Tibial artery (tissue), 4 donors: ENCODE data around the gene PEX14.

ENCODE experiments used
- DNase-seq, 2 donors: peaks; one replicate each; pipeline ENCODE4 v3.0.0-alpha.2; 2019
- H3K27ac ChIP-seq, 2 donors: fragments of 200-600 bp; sonication (generic) in 1 of 2; 1 replicate in 1 of 2; 2 replicates in 1 of 2; pipeline ENCODE4 v1.5.1; 2018 to 2019; ENCODE audit warnings: mild to moderate bottlenecking in 1 of 2
- H3K27me3 ChIP-seq, 2 donors: fragments of 200-600 bp; sonication (generic) in 1 of 2; one replicate each; pipeline versions ENCODE4 v1.5.1 to v1.6.0; 2016 to 2019
- H3K36me3 ChIP-seq, 3 donors: fragments of 200-600 bp; sonication (generic) in 2 of 3; one replicate each; pipeline ENCODE4 v1.5.1; 2016 to 2019; ENCODE audit warnings: mild to moderate bottlenecking in 2 of 3
- H3K4me1 ChIP-seq, 4 donors: fragments of 200-600 bp; sonication (generic) in 2 of 4; 1 replicate in 3 of 4; 2 replicates in 1 of 4; pipeline ENCODE4 v1.5.1; 2016 to 2019
- H3K4me3 ChIP-seq, 2 donors: fragments of 200-600 bp; sonication (generic) in 1 of 2; 1 replicate in 1 of 2; 2 replicates in 1 of 2; pipeline ENCODE4 v1.5.1; 2018 to 2019; ENCODE audit warnings: mild to moderate bottlenecking in 2 of 2
- H3K9me3 ChIP-seq, 3 donors: fragments of 200-600 bp; sonication (generic) in 1 of 3; one replicate each; pipeline ENCODE4 v1.5.1; 2016 to 2019
- CTCF ChIP-seq, 2 experiments: fragments of 200-600 bp in 1 of 2; fragments of 450-650 bp in 1 of 2; IDR thresholded peaks; one replicate each; pipeline ENCODE4 v1.5.1; 2017 to 2019; ENCODE audit warnings: antibody characterized with exemption in 2 of 2, mild to moderate bottlenecking in 1 of 2, moderate library complexity in 1 of 2
- intact Hi-C: fragments of 100-400 bp; cut with DNase I; formaldehyde crosslinking; loops from one replicate; pipeline ENCODE4 v1.15.0; 2023; ENCODE audit warnings: low total_unique reads

The PEX14 gene

GRCh38 chr1:10643607-10644306 lies 169.0 kb downstream of the PEX14 start:
- H3K27me3 ChIP-seq: no peaks in the 10 kb centered on the region
- no peaks in the 10 kb centered on the region for H3K9me3 ChIP-seq
- intact Hi-C loops: no loop called here
- H3K4me3 ChIP-seq: no peak overlapping the region
- no peak for DNase-seq
- peaks cover 0 to 21% (median 14%) of the 10 kb centered on the region in 4 donors for H3K4me1 ChIP-seq
- H3K36me3 ChIP-seq: peaks cover 23 to 89% (median 26%) of the 10 kb centered on the region in 3 donors
- H3K27ac ChIP-seq: no peak overlapping the region
- no peak for TF ChIP-seq CTCF (IDR thresholded peaks at IDR 0.05)

GRCh38 chr1:10644307-10645128 lies 169.8 kb downstream of the PEX14 start:
- intact Hi-C loops: no loop called here
- Histone ChIP-seq H3K36me3 (peaks cover 23 to 93% (median 24%) of the 10 kb centered on the region in 3 donors), H3K27me3 (no peaks in the 10 kb centered on the region), H3K27ac (no peak overlapping the region), H3K4me3 (no peak overlapping the region), H3K9me3 (no peaks in the 10 kb centered on the region), H3K4me1 (peaks cover 0 to 21% (median 14%) of the 10 kb centered on the region in 4 donors)
- TF ChIP-seq CTCF (IDR thresholded peaks at IDR 0.05): no peak
- DNase-seq: no peak

GRCh38 chr1:10646347-10646861 lies 171.7 kb downstream of the PEX14 start:
- intact Hi-C loops: no loop called here
- H3K4me1 ChIP-seq: peaks cover 0 to 6% (median 3%) of the 10 kb centered on the region in 4 donors
- no peaks in the 10 kb centered on the region for H3K9me3 ChIP-seq
- no peak overlapping the region for H3K4me3 ChIP-seq
- peaks cover 19 to 99% (median 28%) of the 10 kb centered on the region in 3 donors for H3K36me3 ChIP-seq
- no peak overlapping the region for H3K27ac ChIP-seq
- TF ChIP-seq CTCF (IDR thresholded peaks at IDR 0.05): no peak
- H3K27me3 ChIP-seq: no peaks in the 10 kb centered on the region
- no peak for DNase-seq

GRCh38 chr1:10647414-10648170 lies 172.8 kb downstream of the PEX14 start:
- H3K4me1 ChIP-seq: no peaks in the 10 kb centered on the region
- TF ChIP-seq CTCF (IDR thresholded peaks at IDR 0.05): no peak
- H3K27me3 ChIP-seq: no peaks in the 10 kb centered on the region
- intact Hi-C loops: no loop called here
- no peak overlapping the region for H3K4me3 ChIP-seq
- no peaks in the 10 kb centered on the region for H3K9me3 ChIP-seq
- no peak for DNase-seq
- H3K27ac ChIP-seq: no peak overlapping the region
- H3K36me3 ChIP-seq: peaks cover 23 to 100% (median 33%) of the 10 kb centered on the region in 3 donors
